ENCODE data around the gene NOP53.
"Not testable (repeated sequence)": the region's sequence is repeated elsewhere in the genome, so short reads cannot be mapped to it uniquely, and the experiment has no call there.

Gene NOP53

GRCh38 chr19:47802521-47803043 is 57.2 kb downstream of the NOP53 start:
- DNase-seq (ENCODE audit: low read depth), result no peak
- no peak overlapping the region for H3K4me3 ChIP-seq (replicated peaks; ENCODE audit: low read depth, low read length)
- no peak for TF ChIP-seq CTCF (IDR thresholded peaks at IDR 0.05; ENCODE audit: low read length, missing control alignments)

GRCh38 chr19:47803148-47803547 is 57.8 kb downstream of the NOP53 start:
- DNase-seq (ENCODE audit: low read depth); H3K4me3 ChIP-seq (replicated peaks; ENCODE audit: low read depth, low read length): not testable (repeated sequence)

- DNase-seq (ENCODE audit: low read depth); H3K4me3 ChIP-seq (replicated peaks; ENCODE audit: low read depth, low read length): not testable (repeated sequence)
Measured at GRCh38 chr19:47803671-47804070, 58.3 kb downstream of the NOP53 start.

- DNase-seq (ENCODE audit: low read depth); H3K4me3 ChIP-seq (replicated peaks; ENCODE audit: low read depth, low read length): not testable (repeated sequence)
Measured at GRCh38 chr19:47804451-47804850, 59.1 kb downstream of the NOP53 start, which contains the start of gene TPRX1. TSS of gene TPRX1 (minus strand) at chr19:47804551. CDS start at chr19:47804539, 12 bp downstream.

- no peak overlapping the region for H3K4me3 ChIP-seq (replicated peaks; ENCODE audit: low read depth, low read length)
- DNase-seq (ENCODE audit: low read depth), result no peak
- TF ChIP-seq CTCF (IDR thresholded peaks at IDR 0.05; ENCODE audit: low read length, missing control alignments), result no peak
Measured at GRCh38 chr19:47805313-47805712, 60.0 kb downstream of the NOP53 start.

- no peak overlapping the region for H3K4me3 ChIP-seq (replicated peaks; ENCODE audit: low read depth, low read length)
Measured at GRCh38 chr19:47806435-47806834, 61.1 kb downstream of the NOP53 start.

More at GRCh38 chr19:47806435-47806834, 61.1 kb downstream of the NOP53 start:
- no peak for DNase-seq (ENCODE audit: low read depth)
- no peak for TF ChIP-seq CTCF (IDR thresholded peaks at IDR 0.05; ENCODE audit: low read length, missing control alignments)
